ENCODE measurements around the gene FYCO1. TPM values are rescaled to one million over a fixed set of nuclear protein-coding genes. Genes with fewer than 3 reads are reported as not detected.

FYCO1 gene
- total RNA-seq, 1 experiment from 2014 or later = 15.4 TPM

DNA sequence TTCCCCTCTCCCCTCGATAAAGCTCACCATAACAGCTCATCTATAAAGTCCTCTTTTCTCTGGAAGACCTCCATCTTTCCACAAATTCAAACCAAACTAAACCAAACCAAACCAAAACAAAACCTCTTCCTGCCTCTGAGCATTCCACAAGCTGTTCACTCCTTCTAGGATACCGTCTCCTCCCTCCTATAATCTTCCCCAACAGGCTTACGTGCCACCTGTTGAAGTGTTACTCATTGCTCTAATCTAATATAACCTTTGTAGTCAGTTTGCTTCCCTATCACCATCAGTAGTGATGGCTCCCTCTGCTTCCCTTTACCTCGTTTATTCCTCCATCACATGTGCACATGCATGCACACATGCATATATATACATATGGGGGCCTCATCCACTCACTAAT is 122.0 kb downstream of the FYCO1 start:
- BruUV-seq (replicated peaks) = no TSS peak
- Histone ChIP-seq H3K36me3 (ENCODE audit: low read depth, low read length) (no peaks in the 10 kb centered on the region), H3K4me3 (ENCODE audit: low read length) (no peak overlapping the region), H2AFZ (ENCODE audit: low read length) (no peak overlapping the region), H3K4me1 (ENCODE audit: insufficient read depth, low read length) (peaks cover 5% of the 10 kb centered on the region), H4K20me1 (ENCODE audit: low read length) (no peaks in the 10 kb centered on the region), H3K9me2 (replicated peaks; ENCODE audit: low read length) (no peaks in the 10 kb centered on the region), H3K4me2 (ENCODE audit: low read length) (no peak overlapping the region), H3K9ac (ENCODE audit: low read length) (no peak overlapping the region), H3K27ac (ENCODE audit: low read length) (no peak overlapping the region), H3K27me3 (ENCODE audit: low read length) (no peaks in the 10 kb centered on the region), H3K9me3 (ENCODE audit: low read length) (no peaks in the 10 kb centered on the region), H3F3A (ENCODE audit: low read length, unreplicated experiment) (no peaks in the 10 kb centered on the region), H3K79me2 (ENCODE audit: low read length) (no peaks in the 10 kb centered on the region)
- ATAC-seq (no peak), DNase-seq (no peak)
- ChIA-PET CTCF (no interaction called here), POLR2A (ENCODE audit: unreplicated experiment) (no interaction called here)
- no peak for TF ChIP-seq EZH2 (IDR thresholded peaks at IDR 0.05; ENCODE audit: low read length, unreplicated experiment)
- TF ChIP-seq EZH2phosphoT487 (IDR thresholded peaks at IDR 0.05; ENCODE audit: borderline replicate concordance, low read length) = no peak
- TF ChIP-seq, protein P1, sequence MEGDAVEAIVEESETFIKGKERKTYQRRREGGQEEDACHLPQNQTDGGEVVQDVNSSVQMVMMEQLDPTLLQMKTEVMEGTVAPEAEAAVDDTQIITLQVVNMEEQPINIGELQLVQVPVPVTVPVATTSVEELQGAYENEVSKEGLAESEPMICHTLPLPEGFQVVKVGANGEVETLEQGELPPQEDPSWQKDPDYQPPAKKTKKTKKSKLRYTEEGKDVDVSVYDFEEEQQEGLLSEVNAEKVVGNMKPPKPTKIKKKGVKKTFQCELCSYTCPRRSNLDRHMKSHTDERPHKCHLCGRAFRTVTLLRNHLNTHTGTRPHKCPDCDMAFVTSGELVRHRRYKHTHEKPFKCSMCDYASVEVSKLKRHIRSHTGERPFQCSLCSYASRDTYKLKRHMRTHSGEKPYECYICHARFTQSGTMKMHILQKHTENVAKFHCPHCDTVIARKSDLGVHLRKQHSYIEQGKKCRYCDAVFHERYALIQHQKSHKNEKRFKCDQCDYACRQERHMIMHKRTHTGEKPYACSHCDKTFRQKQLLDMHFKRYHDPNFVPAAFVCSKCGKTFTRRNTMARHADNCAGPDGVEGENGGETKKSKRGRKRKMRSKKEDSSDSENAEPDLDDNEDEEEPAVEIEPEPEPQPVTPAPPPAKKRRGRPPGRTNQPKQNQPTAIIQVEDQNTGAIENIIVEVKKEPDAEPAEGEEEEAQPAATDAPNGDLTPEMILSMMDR (conservative IDR thresholded peaks at IDR 0.05; ENCODE audit: low read depth, low read length) = no peak
- intact Hi-C loops (cut with micrococcal nuclease) = no loop called here

- no TSS peak for BruUV-seq (replicated peaks)
- TF ChIP-seq EZH2 (IDR thresholded peaks at IDR 0.05; ENCODE audit: low read length, unreplicated experiment) = no peak
- no peak for TF ChIP-seq EZH2phosphoT487 (IDR thresholded peaks at IDR 0.05; ENCODE audit: borderline replicate concordance, low read length)
- Histone ChIP-seq H3K9me3 (ENCODE audit: low read length) (no peaks in the 10 kb centered on the region), H2AFZ (ENCODE audit: low read length) (no peak overlapping the region), H3K4me3 (ENCODE audit: low read length) (no peak overlapping the region), H3K4me1 (ENCODE audit: insufficient read depth, low read length) (peaks cover 7% of the 10 kb centered on the region), H3F3A (ENCODE audit: low read length, unreplicated experiment) (no peaks in the 10 kb centered on the region), H3K9me2 (replicated peaks; ENCODE audit: low read length) (no peaks in the 10 kb centered on the region), H3K9ac (ENCODE audit: low read length) (no peak overlapping the region), H4K20me1 (ENCODE audit: low read length) (no peaks in the 10 kb centered on the region), H3K36me3 (ENCODE audit: low read depth, low read length) (no peaks in the 10 kb centered on the region), H3K79me2 (ENCODE audit: low read length) (no peaks in the 10 kb centered on the region), H3K27me3 (ENCODE audit: low read length) (no peaks in the 10 kb centered on the region), H3K4me2 (ENCODE audit: low read length) (no peak overlapping the region), H3K27ac (ENCODE audit: low read length) (no peak overlapping the region)
- POLR2A ChIA-PET (ENCODE audit: unreplicated experiment) = no interaction called here
- ATAC-seq (no peak), DNase-seq (no peak)
- intact Hi-C loops (cut with micrococcal nuclease) = no loop called here
- CTCF ChIA-PET = no interaction called here
These were observed 122.6 kb downstream of the FYCO1 start for GRCh38 chr3:45873036-45873435.

DNA sequence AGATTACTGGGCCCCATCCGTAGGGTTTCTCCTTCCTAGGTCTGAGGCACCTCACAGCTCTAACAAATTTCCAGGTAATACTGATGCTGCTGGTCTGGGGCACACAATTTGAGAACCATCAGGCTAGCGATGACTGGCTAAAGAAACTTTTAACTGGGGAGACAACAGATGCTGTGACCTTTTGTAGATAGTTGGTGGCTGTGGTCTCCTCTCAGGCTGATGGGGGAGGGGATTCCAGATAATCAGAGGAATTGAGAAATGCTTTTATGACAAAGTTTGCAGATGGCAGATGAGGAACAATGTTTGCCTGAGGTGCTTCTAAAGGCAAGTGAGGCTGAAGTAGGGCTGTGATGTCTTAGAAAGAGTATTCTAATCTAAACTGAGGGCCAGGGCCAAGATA is 123.1 kb downstream of the FYCO1 start:
- Histone ChIP-seq H3K4me3 (ENCODE audit: low read length) (no peak overlapping the region), H3K36me3 (ENCODE audit: low read depth, low read length) (no peaks in the 10 kb centered on the region), H3K9ac (ENCODE audit: low read length) (no peak overlapping the region), H3K27ac (ENCODE audit: low read length) (no peak overlapping the region), H3K27me3 (ENCODE audit: low read length) (no peaks in the 10 kb centered on the region), H2AFZ (ENCODE audit: low read length) (no peak overlapping the region), H4K20me1 (ENCODE audit: low read length) (no peaks in the 10 kb centered on the region), H3K9me3 (ENCODE audit: low read length) (no peaks in the 10 kb centered on the region), H3F3A (ENCODE audit: low read length, unreplicated experiment) (no peaks in the 10 kb centered on the region), H3K4me2 (ENCODE audit: low read length) (no peak overlapping the region), H3K4me1 (ENCODE audit: insufficient read depth, low read length) (peaks cover 10% of the 10 kb centered on the region), H3K9me2 (replicated peaks; ENCODE audit: low read length) (no peaks in the 10 kb centered on the region), H3K79me2 (ENCODE audit: low read length) (no peaks in the 10 kb centered on the region)
- intact Hi-C loops (cut with micrococcal nuclease) = no loop called here
- DNase-seq = no peak
- ATAC-seq = no peak
- no TSS peak for BruUV-seq (replicated peaks)
- POLR2A ChIA-PET (ENCODE audit: unreplicated experiment) = no interaction called here
- CTCF ChIA-PET = interaction anchor here (0.5 kb wide), 1 partner anchor 679 kb away, joined by 4 read pairs; no protein-coding TSS in a partner anchor
- TF ChIP-seq EZH2phosphoT487 (IDR thresholded peaks at IDR 0.05; ENCODE audit: borderline replicate concordance, low read length) (no peak), EZH2 (IDR thresholded peaks at IDR 0.05; ENCODE audit: low read length, unreplicated experiment) (no peak)
- TF ChIP-seq, protein P1 (conservative IDR thresholded peaks at IDR 0.05; ENCODE audit: low read depth, low read length) = no peak

Measured in PC-3 (cell line).